Kidney (tissue), 14 donors: ENCODE measurements around the gene SMARCA5. TPM values are rescaled to one million over a fixed set of nuclear protein-coding genes. Genes with fewer than 3 reads are reported as not detected.

Experiments used
- DNase-seq, 5 donors: peaks; one replicate each; pipeline ENCODE4 v3.0.0-alpha.2; 2013 to 2020
- FAIRE-seq: peaks from 2 replicates; lab custom pipeline; 2012; peaks lifted over from hg19 to GRCh38; lab: Jason Lieb, UNC
- H3K27ac ChIP-seq, 2 donors: one replicate each; pipeline ENCODE4 v1.7.0; 2013; ENCODE audit warnings: low read depth in 2 of 2, low read length in 2 of 2, inconsistent platforms in 1 of 2
- H3K27me3 ChIP-seq: one replicate; pipeline ENCODE4 v1.7.1; 2013; ENCODE audit warnings: low read length, inconsistent platforms; ENCODE audit not compliant: control insufficient read depth, insufficient read depth
- H3K36me3 ChIP-seq, 3 donors: one replicate each; pipeline versions ENCODE4 v1.7.0 to v1.7.1; 2013; ENCODE audit warnings: low read length in 3 of 3, control low read depth in 1 of 3, inconsistent platforms in 1 of 3; ENCODE audit not compliant: insufficient read depth in 3 of 3, control insufficient read depth in 2 of 3
- H3K4me1 ChIP-seq, 3 donors: one replicate each; pipeline versions ENCODE4 v1.7.0 to v1.7.1; 2013; ENCODE audit warnings: low read length in 3 of 3, inconsistent platforms in 1 of 3, low read depth in 1 of 3; ENCODE audit not compliant: control insufficient read depth in 2 of 3, insufficient read depth in 2 of 3
- H3K4me3 ChIP-seq, 3 donors: one replicate each; pipeline versions ENCODE4 v1.7.0 to v1.8.1; 2013; ENCODE audit warnings: low read length in 3 of 3, control low read depth in 1 of 3, inconsistent platforms in 1 of 3
- H3K9ac ChIP-seq, 3 donors: one replicate each; pipeline versions ENCODE4 v1.7.0 to v1.7.1; 2013; ENCODE audit warnings: low read length in 3 of 3, control low read depth in 1 of 3, inconsistent platforms in 1 of 3
- H3K9me3 ChIP-seq, 3 donors: one replicate each; pipeline versions ENCODE4 v1.7.0 to v1.7.1; 2013; ENCODE audit warnings: low read length in 3 of 3, control low read depth in 1 of 3, inconsistent platforms in 1 of 3; ENCODE audit not compliant: control insufficient read depth in 2 of 3, insufficient read depth in 1 of 3
- intact Hi-C: fragments of 100-400 bp; cut with DNase I; formaldehyde crosslinking; loops from one replicate; pipeline ENCODE4 v1.11.1; 2022
- polyA plus RNA-seq: library from polyadenylated mRNA; stranded (reverse); fragments of 350-450 nt; fragmentation: Illumina TruSeq; extraction: RNeasy Lipid Tissue Mini Kit (QIAGEN cat#74804); gene quantifications from one replicate; pipeline ENCODE4 v1.2.3, GENCODE V29; 2014; ENCODE audit warnings: low read depth, low replicate concordance; ENCODE audit not compliant: insufficient read depth
- total RNA-seq: library from RNA; stranded (reverse); fragmentation: NEBNext Ultra II Directional; extraction: Animal tissue kit (Norgen Biotek cat#: 25700); gene quantifications from one replicate; pipeline ENCODE4 v1.2.1, GENCODE V29; 2021
- TF ChIP-seq, protein P1 (sequence below): IDR thresholded peaks from 3 replicates; pipeline ENCODE4 v1.5.1; 2012; ENCODE audit warnings: mild to moderate bottlenecking, moderate library complexity, borderline replicate concordance; ENCODE audit not compliant: insufficient read depth; ENCODE audit errors: extremely low read depth
- donor health status: control.
- donor health status: control.
- donor health status: control.
- donor health status: control.
- donor health status: control.
- donor health status: DM: yes; HTN: yes; CAD: no.
- donor health status: Normal renal cell carcinoma (clear cell type).

Gene SMARCA5
- total and polyA plus RNA-seq, 2 donors from 2014 or later = 25.9 to 42.4 TPM

DNA sequence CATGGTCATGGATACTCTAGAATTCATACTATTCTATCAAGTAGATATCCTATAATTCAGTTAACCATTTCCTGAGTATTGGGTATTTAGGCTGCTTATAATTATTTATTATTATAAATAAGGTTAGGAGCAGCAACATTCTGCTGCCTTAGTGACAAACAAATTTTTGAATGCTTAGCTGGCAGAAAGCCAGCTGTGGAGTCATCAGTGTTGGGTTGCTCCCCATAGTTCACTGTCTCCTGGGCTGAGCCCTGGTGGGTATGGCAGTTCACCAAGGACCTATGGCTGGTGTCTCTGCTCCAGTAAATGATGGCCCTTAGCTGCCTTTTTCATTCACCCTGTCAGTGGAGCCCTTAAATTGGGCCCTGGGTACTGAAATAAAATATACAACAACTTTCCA lies 61.8 kb downstream of the SMARCA5 start:
- H3K9me3 ChIP-seq = no peaks in the 10 kb centered on the region
- TF ChIP-seq, protein P1, sequence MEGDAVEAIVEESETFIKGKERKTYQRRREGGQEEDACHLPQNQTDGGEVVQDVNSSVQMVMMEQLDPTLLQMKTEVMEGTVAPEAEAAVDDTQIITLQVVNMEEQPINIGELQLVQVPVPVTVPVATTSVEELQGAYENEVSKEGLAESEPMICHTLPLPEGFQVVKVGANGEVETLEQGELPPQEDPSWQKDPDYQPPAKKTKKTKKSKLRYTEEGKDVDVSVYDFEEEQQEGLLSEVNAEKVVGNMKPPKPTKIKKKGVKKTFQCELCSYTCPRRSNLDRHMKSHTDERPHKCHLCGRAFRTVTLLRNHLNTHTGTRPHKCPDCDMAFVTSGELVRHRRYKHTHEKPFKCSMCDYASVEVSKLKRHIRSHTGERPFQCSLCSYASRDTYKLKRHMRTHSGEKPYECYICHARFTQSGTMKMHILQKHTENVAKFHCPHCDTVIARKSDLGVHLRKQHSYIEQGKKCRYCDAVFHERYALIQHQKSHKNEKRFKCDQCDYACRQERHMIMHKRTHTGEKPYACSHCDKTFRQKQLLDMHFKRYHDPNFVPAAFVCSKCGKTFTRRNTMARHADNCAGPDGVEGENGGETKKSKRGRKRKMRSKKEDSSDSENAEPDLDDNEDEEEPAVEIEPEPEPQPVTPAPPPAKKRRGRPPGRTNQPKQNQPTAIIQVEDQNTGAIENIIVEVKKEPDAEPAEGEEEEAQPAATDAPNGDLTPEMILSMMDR = no peak
- FAIRE-seq (no peak), DNase-seq (no peak)
- H3K4me3 ChIP-seq = no peak overlapping the region
- no peak overlapping the region for H3K9ac ChIP-seq
- no peaks in the 10 kb centered on the region for H3K4me1 ChIP-seq
- intact Hi-C loops = no loop called here
- no peaks in the 10 kb centered on the region for H3K27me3 ChIP-seq
- H3K36me3 ChIP-seq = no peaks in the 10 kb centered on the region
- H3K27ac ChIP-seq = no peak overlapping the region

DNA sequence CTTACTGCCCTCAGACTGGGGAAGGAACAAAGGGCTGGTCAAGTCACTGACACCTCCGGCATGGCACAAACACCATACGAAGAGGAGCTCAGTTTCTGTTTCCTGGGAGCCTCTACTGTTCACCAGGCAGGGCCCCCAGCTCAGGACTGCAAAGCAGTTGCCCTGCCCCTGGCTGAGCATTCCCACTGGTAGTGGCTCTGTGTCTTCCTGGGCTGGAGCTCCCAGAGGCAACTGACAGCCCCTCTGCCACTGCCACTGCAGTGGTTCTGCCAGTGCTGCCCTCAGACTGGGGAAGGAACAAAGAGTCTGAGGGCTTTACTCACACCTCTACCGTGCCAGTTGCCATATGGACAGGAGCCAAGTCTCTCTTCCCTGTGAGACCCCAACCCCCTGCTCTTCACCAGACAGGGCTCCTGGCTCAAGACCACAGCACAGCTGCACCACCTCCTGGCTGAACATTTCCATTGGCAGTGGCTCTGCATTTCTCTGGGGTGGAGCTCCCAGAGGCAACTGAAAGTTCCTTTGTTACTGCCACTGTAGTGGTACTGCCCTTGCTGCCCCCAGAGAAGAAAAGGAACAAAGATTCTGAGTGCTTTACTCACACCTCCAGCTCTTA lies 67.9 kb downstream of the SMARCA5 start:
- intact Hi-C loops = no loop called here
- no peak for FAIRE-seq
- no peaks in the 10 kb centered on the region for H3K36me3 ChIP-seq
- peaks cover 0 to 2% (median 0%) of the 10 kb centered on the region in 3 donors for H3K9me3 ChIP-seq
- no peak overlapping the region for H3K4me3 ChIP-seq
- DNase-seq = no peak
- H3K9ac ChIP-seq = no peak overlapping the region
- H3K27ac ChIP-seq = no peak overlapping the region
- no peaks in the 10 kb centered on the region for H3K4me1 ChIP-seq
- H3K27me3 ChIP-seq = no peaks in the 10 kb centered on the region
- TF ChIP-seq, protein P1 = no peak

DNA sequence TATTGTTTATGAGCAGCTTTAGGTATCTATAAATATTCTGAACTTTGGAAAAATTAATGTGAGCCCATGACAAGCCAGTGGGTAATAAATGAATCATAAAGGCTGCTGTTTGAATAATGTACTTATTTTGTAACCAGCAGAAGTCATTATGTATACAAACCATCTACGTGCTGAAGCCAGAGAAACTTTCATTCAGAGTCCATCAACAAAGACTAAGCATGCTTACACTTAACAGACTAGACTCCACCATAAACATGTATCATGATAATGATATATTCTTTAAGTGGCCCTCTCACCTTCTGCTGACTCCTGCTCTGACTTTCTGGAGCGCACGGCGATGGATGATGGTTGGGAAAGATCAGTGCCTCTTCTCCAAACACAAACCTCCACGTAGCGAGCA lies 72.0 kb downstream of the SMARCA5 start:
- no peak overlapping the region for H3K9ac ChIP-seq
- H3K9me3 ChIP-seq = peaks cover 0 to 2% (median 0%) of the 10 kb centered on the region in 3 donors
- no peak for FAIRE-seq
- TF ChIP-seq, protein P1 = no peak
- no peaks in the 10 kb centered on the region for H3K36me3 ChIP-seq
- H3K4me1 ChIP-seq = no peaks in the 10 kb centered on the region
- no peak for DNase-seq
- no peak overlapping the region for H3K4me3 ChIP-seq
- H3K27me3 ChIP-seq = no peaks in the 10 kb centered on the region
- H3K27ac ChIP-seq = no peak overlapping the region
- intact Hi-C loops = no loop called here

DNA sequence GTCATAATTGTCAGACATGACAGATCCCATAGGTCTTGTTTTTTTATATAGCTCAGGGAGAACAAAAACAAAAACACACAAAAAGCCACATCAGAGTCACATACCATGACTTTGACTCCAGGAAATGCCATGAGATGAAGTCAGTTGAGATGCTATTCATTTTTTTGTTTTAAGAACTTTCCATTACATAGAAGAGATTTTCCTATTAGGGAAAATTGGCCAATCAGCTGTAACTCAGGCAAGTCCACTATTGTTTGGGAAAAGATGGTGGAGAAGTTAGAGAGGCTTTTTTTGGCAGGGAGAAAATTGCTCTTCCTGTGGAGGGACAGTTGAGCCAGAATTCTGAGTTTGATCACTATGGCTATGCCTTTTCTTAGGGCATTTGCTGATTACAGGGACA lies 72.6 kb downstream of the SMARCA5 start:
- TF ChIP-seq, protein P1 = no peak
- no peaks in the 10 kb centered on the region for H3K4me1 ChIP-seq
- peaks cover 0 to 2% (median 0%) of the 10 kb centered on the region in 3 donors for H3K9me3 ChIP-seq
- no peak overlapping the region for H3K27ac ChIP-seq
- no peak for FAIRE-seq
- intact Hi-C loops = no loop called here
- H3K36me3 ChIP-seq = no peaks in the 10 kb centered on the region
- no peak overlapping the region for H3K4me3 ChIP-seq
- no peak overlapping the region for H3K9ac ChIP-seq
- no peaks in the 10 kb centered on the region for H3K27me3 ChIP-seq
- DNase-seq = no peak
